GM19035 (cell line): Measurements from ENCODE around the gene DUT.

Experiments
- ATAC-seq: cut with Tn5 transposase; IDR thresholded peaks from one replicate; pipeline ENCODE4 v1.9.1; 2021; ENCODE audit not compliant: unreplicated experiment

DUT gene

DNA sequence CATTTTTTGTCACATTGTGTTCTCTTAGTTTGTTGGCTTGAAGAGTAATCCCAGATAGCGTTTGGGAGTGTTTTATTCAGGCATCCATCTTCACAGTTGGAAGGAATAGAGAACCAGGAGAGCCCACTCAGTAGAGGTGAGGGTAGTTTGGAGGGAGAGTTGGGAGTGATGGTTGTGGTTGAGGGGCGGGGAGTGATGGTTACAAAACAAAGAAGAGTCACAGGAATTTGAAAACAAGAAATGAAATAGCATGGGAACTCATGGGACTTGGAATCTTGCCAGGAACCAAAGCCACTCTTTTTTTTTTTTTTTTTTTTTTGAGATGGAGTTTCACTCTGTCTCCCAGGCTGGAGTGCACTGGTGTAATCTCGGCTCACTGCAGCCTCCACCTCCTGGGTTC, 36.3 kb downstream of the DUT start:
- no peak for ATAC-seq

DNA sequence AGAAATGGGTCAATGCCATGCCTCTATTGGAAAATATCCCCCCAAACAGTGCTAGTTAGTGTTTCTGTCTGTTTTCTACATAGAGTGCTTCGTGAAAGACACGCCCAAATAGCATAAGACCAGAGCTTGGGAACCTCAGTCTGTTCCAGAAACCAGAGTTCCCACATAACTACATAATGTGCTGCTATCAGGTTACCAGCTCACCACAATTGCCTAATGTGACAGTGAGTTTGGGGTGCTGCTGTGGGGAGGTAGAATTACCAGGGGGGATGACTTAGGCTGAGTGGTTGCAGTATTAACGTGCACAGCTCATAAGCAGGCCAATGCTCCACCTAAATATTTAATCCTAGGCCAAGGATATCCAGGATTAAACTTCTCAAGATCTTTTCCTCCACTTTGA, 39.2 kb downstream of the DUT start:
- ATAC-seq, result no peak

DNA sequence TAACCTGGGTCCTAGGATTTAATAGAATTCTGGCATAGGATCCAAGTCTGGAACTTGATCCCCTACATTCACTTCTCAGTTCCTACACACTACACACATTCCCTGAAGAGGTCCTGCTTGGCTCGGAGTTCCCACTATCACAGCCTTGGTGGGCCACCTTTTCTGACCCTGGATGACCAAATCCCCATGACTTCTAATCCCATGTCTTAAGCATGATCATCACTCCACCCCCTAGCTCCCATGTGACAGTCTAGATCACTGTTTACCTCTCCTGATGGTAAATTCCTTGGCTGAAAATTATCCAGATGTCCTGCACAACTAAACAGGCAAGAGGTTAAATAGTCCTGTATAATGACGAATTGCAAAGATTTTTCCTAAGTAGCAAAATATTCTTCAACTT, 40.3 kb downstream of the DUT start:
- no peak for ATAC-seq

DNA sequence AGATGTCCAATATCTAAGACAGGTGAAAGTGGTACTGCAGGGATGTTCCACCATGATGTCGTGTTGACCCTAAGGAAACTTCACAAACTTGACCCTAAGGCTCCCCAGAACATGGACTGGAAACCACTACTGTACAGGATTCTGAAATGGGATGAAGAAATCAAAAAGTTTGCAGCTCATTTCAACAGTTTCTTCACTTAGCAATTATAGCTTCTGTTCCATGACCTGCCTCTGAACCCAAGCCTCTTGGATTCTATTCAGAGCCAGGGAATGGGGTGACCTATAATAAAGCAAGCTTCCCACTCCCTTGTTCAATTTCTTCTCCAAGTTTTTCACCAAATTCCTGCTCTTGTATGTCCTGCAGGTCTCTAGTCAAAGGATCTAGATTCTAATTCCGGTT, 40.7 kb downstream of the DUT start:
- ATAC-seq, result no peak

DNA sequence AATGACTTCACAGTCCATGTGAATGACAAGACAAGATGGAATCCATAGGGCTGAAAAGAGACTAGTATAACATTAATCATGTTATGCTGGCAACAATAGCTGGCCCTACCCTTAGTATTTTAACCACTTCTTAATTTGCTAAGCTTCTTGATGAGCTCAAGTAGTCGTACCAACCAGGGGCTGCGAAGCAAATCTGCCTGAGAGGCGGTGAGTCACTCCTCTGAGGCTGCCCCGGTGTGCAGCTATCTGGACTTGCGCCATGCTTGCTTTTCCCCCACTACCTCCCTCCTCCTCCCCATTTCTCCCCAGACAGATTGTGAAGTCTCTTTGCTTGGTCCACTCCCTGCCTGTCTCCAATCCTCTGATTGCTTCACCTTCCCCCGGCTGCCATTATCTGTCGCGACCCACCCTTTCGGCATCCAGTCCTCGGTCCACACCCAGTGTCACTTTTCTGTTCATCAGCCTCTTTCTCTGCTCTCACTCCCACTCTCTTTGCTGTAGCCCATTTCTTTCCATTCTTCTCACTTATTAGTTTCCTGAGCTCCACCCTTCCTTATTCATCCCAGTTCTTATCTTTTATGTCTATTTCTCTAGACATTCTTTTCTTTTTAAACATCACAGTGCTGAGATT, 42.7 kb downstream of the DUT start:
- ATAC-seq, result no peak

DNA sequence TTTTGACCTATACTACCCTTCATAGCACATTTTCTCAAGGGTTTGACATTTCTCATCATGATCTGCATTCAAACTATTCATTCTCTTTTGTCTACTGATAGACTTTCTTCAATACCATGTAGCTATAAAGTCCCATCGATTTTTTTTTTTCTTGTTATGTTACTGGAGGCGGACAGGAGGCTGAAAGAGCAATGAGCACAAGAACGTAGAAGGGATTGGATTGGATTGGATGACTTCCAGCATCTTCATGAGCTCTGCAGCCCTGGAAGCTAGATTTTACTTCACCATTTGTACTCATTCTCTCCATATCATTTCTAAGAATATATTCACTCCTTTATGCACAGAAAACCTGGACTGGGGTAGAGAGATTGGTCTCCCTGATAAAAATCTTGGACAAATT, 43.2 kb downstream of the DUT start:
- no peak for ATAC-seq

DNA sequence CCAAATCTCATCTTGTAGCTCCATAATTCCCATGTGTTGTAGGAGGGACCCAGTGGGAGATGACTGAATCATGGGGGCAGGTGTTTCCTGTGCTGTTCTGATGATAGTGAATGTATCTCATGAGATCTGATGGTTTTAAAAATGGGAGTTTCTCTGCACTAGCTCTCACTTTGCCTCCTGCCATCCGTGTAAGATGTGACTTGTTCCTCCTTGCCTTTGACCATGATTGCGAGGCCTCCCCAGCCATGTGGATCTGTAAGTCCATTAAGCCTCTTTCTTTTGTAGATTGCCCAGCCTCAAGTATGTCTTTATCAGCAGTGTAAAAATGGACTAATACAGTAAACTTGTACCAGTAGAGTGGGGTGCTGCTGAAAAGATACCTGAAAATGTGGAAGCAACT, 44.5 kb downstream of the DUT start:
- ATAC-seq, result no peak

DNA sequence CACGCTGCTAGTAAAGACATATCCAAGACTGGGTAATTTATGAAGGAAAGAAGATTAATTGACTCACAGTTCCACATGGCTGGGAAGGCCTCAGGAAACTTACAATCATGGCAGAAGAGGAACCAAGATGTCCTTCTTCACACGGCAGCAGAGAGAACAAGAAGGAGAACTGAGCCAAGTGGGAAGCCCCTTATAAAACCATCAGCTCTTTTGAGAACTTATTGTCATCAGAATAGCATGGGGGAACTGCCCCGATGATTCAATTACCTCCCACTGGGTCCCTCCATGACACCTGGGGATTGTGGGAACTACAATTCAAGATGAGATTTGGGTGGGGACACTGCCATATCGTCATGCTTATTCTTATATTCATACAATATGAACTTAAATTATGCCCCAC, 49.0 kb downstream of the DUT start:
- ATAC-seq, result no peak

DNA sequence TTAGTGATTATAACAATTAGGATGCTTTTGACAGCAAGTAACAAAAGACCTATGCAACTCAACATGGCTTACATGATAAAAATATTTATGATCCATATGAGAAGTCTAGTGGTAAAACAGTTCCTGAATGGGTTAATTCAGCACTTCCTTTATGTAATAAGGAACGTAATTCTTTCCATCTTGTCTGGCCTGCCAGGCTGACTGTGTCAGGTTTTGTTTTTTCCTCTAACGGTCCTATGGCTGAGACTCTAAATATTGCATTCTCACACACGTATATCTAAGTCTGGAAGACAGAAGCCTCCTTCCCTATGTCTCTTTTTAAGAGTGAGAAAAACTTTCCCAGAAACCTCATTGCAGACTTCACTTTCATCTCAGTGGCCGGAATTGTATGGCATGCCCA, 50.6 kb downstream of the DUT start:
- no peak for ATAC-seq

DNA sequence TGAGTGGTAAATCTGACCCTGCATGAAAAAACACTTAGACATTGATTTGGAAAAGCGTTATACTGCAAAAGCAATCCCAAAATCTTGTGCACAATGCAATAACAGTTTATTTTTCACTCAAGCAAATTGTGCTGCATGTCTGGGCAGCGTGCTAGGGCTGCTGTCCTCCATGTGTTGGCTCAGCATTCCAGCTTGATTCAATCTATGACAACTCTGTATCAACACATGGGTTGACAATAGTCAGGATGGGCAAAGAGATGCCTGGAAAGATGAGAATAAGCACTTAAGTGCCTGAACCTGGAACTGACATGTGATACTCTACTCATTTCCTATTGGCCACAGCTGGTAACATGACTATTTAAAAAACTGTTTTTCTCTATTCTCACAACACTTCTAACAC, 51.8 kb downstream of the DUT start:
- ATAC-seq, result no peak

DNA sequence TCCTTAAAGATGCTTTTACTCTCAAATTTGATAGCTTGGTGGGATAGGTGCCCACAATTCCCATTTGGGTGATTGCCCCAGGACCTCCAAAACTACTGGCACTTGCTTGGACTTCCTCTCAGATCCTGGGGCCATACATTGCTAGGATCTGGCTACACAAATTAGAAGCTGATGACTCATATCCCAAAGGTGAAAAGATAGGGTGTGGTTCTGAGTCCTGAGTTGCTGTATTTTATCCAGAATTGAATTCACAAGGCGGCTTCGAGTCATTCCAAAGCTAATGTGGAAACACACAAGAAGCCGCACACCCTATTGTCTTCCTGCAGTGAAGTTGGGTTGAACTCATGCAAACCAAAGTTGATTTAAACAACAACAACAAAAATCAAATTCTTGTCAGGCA, 53.4 kb downstream of the DUT start:
- no peak for ATAC-seq

DNA sequence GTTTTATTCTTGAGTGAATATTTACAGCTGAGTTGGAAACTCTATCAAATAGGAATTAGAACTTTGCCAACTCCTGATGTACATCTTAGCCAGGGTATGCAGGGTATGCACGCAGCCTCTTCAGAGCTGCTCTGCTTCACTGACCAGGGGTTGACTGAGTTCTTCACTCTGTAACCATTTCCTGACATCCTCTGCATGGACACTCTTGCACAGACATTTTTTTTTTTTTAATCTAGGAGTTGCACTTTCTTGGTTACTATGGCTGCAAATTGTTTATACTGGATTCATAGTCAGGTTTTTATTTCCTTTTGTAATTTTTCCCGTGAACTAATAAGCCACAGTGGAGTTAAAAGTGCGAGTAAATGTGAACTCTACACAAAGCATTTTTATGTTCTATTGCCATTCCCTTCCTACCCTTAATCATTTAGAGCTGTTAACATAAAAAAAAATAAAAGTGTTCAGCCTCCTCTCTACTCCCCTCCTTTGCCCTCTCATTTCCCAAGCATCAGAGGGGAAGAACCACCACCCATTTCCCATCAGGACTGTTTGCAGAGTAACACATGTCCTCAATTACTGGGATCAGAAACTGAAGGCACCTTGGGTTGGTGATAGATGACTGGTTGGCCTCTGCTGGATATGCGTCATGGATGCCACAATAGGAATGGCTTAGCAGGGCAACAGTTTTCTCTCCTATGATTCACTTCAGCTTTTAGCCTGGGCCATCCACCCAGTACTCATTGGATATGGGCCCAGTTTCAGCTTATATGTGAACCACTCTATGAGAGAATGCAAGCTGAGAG, 54.0 kb downstream of the DUT start:
- ATAC-seq, result no peak

DNA sequence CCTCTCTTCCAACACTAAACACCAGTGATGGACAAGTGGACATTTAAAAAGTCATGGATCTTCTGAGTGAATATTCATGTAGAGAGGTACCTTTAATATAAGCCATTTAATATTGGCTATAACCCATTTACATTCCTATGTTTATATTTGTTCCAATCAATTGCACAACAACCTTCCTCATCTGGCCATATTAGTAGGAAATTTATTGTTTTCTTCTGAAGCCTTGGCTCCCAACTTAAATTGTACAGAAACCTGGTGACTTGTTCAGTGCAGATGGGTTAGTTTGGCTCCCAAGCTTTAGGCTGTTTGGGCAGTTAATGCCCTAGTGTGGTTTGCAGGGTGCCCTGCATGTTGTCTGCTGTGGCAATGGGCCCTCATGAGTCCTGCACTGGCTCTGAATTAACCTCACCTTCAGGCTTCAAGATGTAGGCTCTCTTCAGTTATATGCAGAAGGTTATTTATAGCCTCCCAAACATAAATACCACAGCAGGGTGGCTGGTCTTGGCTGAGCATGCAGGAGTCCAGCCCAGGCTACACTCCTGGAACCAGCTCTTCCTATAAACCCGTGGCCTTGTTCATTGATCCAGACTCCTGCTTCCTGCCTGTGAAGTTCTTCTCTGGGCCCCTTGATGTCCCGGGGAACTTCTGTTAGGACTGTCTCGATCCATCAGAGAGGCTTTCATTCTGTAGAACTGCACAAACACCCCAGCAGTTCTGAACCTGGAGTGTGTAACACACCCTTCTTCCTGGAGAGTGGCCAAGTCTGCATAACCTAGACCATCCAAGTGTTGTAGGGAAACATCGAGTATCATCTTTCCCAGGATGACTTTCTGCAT, 57.0 kb downstream of the DUT start:
- no peak for ATAC-seq

DNA sequence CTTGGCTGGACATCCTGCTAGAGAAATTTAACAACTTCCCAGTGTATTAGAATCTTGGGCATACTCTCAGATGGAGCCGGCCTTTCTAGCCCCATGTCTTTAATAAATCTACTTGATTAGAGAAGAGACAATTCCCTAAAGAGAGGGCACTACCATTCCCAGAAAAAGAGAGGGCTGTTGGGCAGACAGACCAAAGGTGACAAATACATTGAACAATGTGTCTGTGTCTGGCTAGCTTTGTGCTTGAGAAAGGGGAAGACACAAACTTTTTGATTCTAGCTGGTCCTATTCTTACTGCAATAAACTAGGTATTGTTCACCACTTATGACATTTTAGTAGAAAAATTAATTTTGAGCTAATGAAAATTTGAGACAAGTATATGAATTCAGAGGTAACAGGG, 57.7 kb downstream of the DUT start:
- no peak for ATAC-seq

DNA sequence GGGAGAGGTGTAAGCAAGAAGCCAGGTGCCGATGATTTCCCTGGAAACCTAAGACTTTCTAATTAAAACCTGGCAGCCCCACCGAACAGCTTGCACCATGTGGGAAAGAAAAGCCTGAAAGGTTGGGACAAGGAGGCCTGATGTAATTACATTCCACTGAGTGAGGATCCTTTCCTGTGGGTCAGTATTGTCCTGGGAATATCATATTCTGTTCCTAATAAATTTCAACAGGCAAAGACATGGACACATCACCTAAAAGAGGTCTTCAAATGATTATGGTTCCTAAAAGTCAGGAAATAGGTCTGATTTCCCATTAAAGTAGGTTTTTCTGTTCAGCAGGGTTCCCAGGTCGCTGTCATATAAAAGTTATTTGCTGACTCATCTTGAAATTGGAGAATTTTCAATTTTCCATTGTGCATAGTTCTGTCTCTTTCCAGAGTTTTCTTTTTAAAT, 58.5 kb downstream of the DUT start:
- ATAC-seq, result no peak

DNA sequence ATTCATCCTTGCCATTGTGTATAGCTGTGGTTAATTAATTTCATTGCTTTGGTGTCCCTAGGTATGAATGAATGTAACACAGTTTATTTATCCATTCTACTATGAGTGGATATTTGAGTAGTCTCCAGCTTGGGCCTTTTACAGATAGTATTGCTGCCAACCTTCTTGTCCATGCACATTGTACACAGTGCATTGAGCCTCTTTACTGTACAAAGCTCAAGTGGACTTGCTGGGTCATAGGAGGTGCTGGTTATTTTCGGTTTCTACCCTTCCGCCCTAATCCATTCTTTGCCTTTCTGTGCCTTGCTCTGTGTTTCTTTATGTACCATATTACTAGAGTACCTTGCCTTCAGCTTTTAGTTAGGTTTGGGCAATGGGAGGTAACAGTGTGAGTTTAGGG, 60.7 kb downstream of the DUT start:
- ATAC-seq, result no peak

DNA sequence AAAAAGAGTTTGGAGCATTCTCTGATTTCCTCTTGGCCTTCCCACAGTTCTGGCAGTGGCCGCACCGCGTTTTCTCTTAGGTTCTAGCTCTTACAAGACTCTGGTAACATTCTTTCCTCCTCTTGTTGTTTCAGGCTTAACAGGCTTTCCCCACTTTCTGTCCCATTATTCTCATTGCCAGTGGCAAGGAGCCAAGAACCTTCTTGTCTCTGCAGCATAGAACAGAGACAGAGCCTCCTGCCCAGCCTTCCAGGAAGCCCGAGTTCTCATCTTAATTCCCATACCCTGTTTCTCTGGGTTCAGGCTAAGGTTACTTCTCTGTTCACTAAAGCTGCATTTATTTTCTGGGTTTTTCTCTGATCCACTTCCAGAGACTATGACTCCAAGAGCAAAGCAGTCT, 61.1 kb downstream of the DUT start:
- ATAC-seq, result no peak
